Loucy (cell line): Measurements from ENCODE around the gene GALNT12.

Experiments used
- H2AFZ ChIP-seq: fragments of 200-600 bp; sonication (generic); 2 replicates; pipeline ENCODE4 v1.6.0; 2016; ENCODE audit warnings: antibody characterized with exemption, mild to moderate bottlenecking, low read length, moderate library complexity
- H3F3A ChIP-seq: fragments of 200-600 bp; 2 replicates; pipeline ENCODE4 v1.6.0; 2016; ENCODE audit warnings: antibody characterized with exemption, low read depth, mild to moderate bottlenecking
- H3K27me3 ChIP-seq: fragments of 200-600 bp; sonication (generic); 2 replicates; pipeline ENCODE4 v1.6.1; 2014; ENCODE audit warnings: low read length, mild to moderate bottlenecking; ENCODE audit not compliant: insufficient read depth, poor library complexity, severe bottlenecking
- H3K36me3 ChIP-seq: fragments of 200-600 bp; sonication (generic); 2 replicates; pipeline ENCODE4 v1.6.1; 2016; ENCODE audit warnings: low read length; ENCODE audit not compliant: insufficient read depth
- H3K4me1 ChIP-seq: fragments of 200-600 bp; sonication (generic); 2 replicates; pipeline ENCODE4 v1.5.1; 2014; ENCODE audit warnings: low read length, mild to moderate bottlenecking; ENCODE audit not compliant: insufficient read depth, poor library complexity, severe bottlenecking
- H3K4me2 ChIP-seq: fragments of 200-600 bp; sonication (generic); 2 replicates; pipeline ENCODE4 v1.6.0; 2014; ENCODE audit warnings: antibody characterized with exemption, low read length, low read depth, mild to moderate bottlenecking; ENCODE audit not compliant: poor library complexity, severe bottlenecking
- H3K4me3 ChIP-seq: fragments of 200-600 bp; sonication (generic); 2 replicates; pipeline ENCODE4 v1.5.1; 2014; ENCODE audit warnings: low read length, mild to moderate bottlenecking, mixed read lengths; ENCODE audit not compliant: poor library complexity, severe bottlenecking
- H3K79me2 ChIP-seq: fragments of 200-600 bp; sonication (generic); 2 replicates; pipeline ENCODE4 v1.6.1; 2014; ENCODE audit warnings: low read length; ENCODE audit not compliant: insufficient read depth
- H3K9ac ChIP-seq: fragments of 200-600 bp; sonication (generic); 2 replicates; pipeline ENCODE4 v1.6.0; 2014; ENCODE audit warnings: mild to moderate bottlenecking, low read depth, low read length, moderate library complexity; ENCODE audit not compliant: poor library complexity, severe bottlenecking
- H3K9me2 ChIP-seq: fragments of 200-600 bp; sonication (generic); replicated peaks from 2 replicates; pipeline ENCODE4 v1.6.1; 2016; ENCODE audit warnings: low read depth, low read length, mixed read lengths
- H3K9me3 ChIP-seq: fragments of 200-600 bp; sonication (generic); 2 replicates; pipeline ENCODE4 v1.6.1; 2014; ENCODE audit warnings: mild to moderate bottlenecking, antibody characterized with exemption, low read length, low read depth; ENCODE audit not compliant: insufficient read depth
- H4K20me1 ChIP-seq: fragments of 200-600 bp; sonication (generic); 2 replicates; pipeline ENCODE4 v1.6.0; 2014; ENCODE audit warnings: antibody characterized with exemption, low read length, mild to moderate bottlenecking; ENCODE audit not compliant: insufficient read depth, poor library complexity, severe bottlenecking
- EZH2phosphoT487 ChIP-seq: fragments of 200-600 bp; IDR thresholded peaks from 2 replicates; pipeline ENCODE4 v1.6.1; 2018; ENCODE audit warnings: antibody characterized with exemption, mild to moderate bottlenecking, moderate library complexity, borderline replicate concordance
- TF ChIP-seq, protein P1 (sequence below): fragments of 200-600 bp; sonication (generic); conservative IDR thresholded peaks from 2 replicates; pipeline ENCODE4 v1.5.1; 2014; ENCODE audit warnings: mild to moderate bottlenecking, antibody characterized with exemption, low read length

The GALNT12 gene

DNA sequence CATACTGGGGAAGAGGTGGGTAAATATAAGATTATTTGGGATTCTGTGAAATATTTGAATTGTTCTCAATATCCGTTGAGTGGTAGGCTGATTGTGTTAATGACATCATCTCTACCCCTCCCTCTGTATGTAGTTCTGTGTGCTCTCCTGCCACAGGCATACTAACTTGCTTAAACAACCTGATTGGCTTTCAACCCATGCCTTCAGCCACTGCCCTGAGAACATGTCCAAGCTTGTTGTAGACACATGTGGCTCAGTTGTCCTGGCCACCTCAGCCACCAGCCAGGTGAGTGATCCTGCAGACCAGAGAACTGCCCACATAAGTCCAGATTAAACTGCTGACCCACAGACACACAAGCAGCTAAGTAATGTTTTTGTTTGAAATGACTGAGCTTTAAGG is 42.2 kb upstream of the GALNT12 start:
- H3K9me2 ChIP-seq, result no peaks in the 10 kb centered on the region

DNA sequence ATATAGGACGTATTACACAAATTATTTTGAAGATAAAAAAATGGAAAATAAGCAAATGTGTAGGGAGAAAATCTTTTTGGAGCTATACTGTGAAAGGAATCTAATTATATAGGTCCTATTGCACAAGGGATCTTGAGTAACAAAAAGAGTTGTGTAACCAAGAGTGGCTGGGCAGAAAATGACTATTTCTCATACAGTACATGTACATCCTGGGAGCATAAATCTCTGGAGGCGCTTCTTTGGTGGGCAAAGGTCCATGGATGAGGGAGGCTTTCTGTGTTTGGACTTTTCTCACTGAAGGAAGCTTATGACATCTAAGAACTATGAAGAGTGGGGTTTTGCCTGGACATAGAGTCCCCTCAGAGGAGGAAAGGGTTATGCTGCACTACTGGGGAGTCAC is 40.9 kb upstream of the GALNT12 start:
- Histone ChIP-seq H3K9me3 (no peaks in the 10 kb centered on the region), H3K36me3 (no peaks in the 10 kb centered on the region)

More for the DNA sequence above, 42.2 kb upstream of the GALNT12 start:
- no peaks in the 10 kb centered on the region for H3F3A ChIP-seq
- no peak for TF ChIP-seq EZH2phosphoT487
- TF ChIP-seq, protein P1, sequence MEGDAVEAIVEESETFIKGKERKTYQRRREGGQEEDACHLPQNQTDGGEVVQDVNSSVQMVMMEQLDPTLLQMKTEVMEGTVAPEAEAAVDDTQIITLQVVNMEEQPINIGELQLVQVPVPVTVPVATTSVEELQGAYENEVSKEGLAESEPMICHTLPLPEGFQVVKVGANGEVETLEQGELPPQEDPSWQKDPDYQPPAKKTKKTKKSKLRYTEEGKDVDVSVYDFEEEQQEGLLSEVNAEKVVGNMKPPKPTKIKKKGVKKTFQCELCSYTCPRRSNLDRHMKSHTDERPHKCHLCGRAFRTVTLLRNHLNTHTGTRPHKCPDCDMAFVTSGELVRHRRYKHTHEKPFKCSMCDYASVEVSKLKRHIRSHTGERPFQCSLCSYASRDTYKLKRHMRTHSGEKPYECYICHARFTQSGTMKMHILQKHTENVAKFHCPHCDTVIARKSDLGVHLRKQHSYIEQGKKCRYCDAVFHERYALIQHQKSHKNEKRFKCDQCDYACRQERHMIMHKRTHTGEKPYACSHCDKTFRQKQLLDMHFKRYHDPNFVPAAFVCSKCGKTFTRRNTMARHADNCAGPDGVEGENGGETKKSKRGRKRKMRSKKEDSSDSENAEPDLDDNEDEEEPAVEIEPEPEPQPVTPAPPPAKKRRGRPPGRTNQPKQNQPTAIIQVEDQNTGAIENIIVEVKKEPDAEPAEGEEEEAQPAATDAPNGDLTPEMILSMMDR, result no peak
- no peaks in the 10 kb centered on the region for H3K27me3 ChIP-seq
- H3K4me3 ChIP-seq, result no peak overlapping the region
- no peaks in the 10 kb centered on the region for H3K79me2 ChIP-seq
- no peaks in the 10 kb centered on the region for H3K4me1 ChIP-seq
- no peaks in the 10 kb centered on the region for H3K9me3 ChIP-seq
- H4K20me1 ChIP-seq, result no peaks in the 10 kb centered on the region
- no peaks in the 10 kb centered on the region for H3K36me3 ChIP-seq
- H2AFZ ChIP-seq, result no peak overlapping the region
- no peak overlapping the region for H3K4me2 ChIP-seq
- no peak overlapping the region for H3K9ac ChIP-seq

DNA sequence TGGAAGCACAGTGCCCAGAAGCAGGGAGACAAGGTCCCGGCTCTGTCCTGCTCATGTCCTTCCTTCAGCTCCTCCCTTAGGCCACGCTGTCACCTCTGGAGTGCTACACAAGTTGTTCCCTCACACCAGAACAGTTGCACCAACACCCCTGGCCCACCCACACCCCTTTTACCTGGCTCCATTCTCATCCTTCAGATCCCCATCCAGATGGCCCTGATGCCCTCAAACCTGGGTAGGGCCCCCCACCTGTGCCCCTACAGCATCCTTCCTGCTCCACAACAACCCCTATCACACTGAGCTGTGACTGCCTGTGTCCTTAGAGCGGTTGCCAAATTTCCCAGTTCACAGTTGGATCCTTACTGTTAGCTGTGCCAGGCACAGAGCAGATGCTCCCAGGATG is 40.3 kb upstream of the GALNT12 start:
- Histone ChIP-seq H3K9me2 (no peaks in the 10 kb centered on the region), H3K36me3 (no peaks in the 10 kb centered on the region), H3K9me3 (no peaks in the 10 kb centered on the region), H3K4me2 (no peak overlapping the region), H2AFZ (no peak overlapping the region), H3K4me1 (no peaks in the 10 kb centered on the region), H3K79me2 (no peaks in the 10 kb centered on the region), H4K20me1 (no peaks in the 10 kb centered on the region), H3K27me3 (no peaks in the 10 kb centered on the region), H3F3A (no peaks in the 10 kb centered on the region), H3K4me3 (no peak overlapping the region), H3K9ac (no peak overlapping the region)
- no peak for TF ChIP-seq EZH2phosphoT487
- TF ChIP-seq, protein P1, result no peak

More for the DNA sequence above, 40.9 kb upstream of the GALNT12 start:
- H3K4me1 ChIP-seq, result no peaks in the 10 kb centered on the region
- no peaks in the 10 kb centered on the region for H3K27me3 ChIP-seq
- TF ChIP-seq, protein P1, result no peak
- TF ChIP-seq EZH2phosphoT487, result no peak
- no peak overlapping the region for H3K4me3 ChIP-seq
- H4K20me1 ChIP-seq, result no peaks in the 10 kb centered on the region
- no peak overlapping the region for H2AFZ ChIP-seq
- H3K9me2 ChIP-seq, result no peaks in the 10 kb centered on the region
- H3K9ac ChIP-seq, result no peak overlapping the region
- no peak overlapping the region for H3K4me2 ChIP-seq
- H3F3A ChIP-seq, result no peaks in the 10 kb centered on the region
- H3K79me2 ChIP-seq, result no peaks in the 10 kb centered on the region
